OCI-LY1 (cell line): ENCODE measurements around the gene DLEC1.

Experiments used
- H2AFZ ChIP-seq: fragments of 200-600 bp; sonication (generic), shearing (Covaris generic); 2 replicates; pipeline ENCODE4 v1.6.0; 2014; ENCODE audit warnings: antibody characterized with exemption, mild to moderate bottlenecking, low read length
- H3F3A ChIP-seq: fragments of 200-600 bp; sonication (generic), shearing (Covaris generic); 2 replicates; pipeline ENCODE4 v1.6.0; 2014; ENCODE audit warnings: mild to moderate bottlenecking, antibody characterized with exemption, low read length, moderate library complexity; ENCODE audit not compliant: insufficient read depth
- H3K27ac ChIP-seq: fragments of 200-600 bp; sonication (generic); 2 replicates; pipeline ENCODE4 v1.5.1; 2014; ENCODE audit warnings: low read length, mixed run types, mild to moderate bottlenecking, low read depth; ENCODE audit not compliant: poor library complexity, severe bottlenecking
- H3K27me3 ChIP-seq: fragments of 200-600 bp; sonication (generic); 2 replicates; pipeline ENCODE4 v1.6.0; 2014; ENCODE audit warnings: antibody characterized with exemption, mild to moderate bottlenecking, low read length, moderate library complexity; ENCODE audit not compliant: insufficient read depth
- H3K36me3 ChIP-seq: fragments of 200-600 bp; sonication (generic); 2 replicates; pipeline ENCODE4 v1.6.1; 2014; ENCODE audit warnings: mild to moderate bottlenecking, antibody characterized with exemption, low read length, moderate library complexity, mixed read lengths; ENCODE audit not compliant: insufficient read depth
- H3K4me1 ChIP-seq: fragments of 200-600 bp; sonication (generic); 2 replicates; pipeline ENCODE4 v1.5.1; 2014; ENCODE audit warnings: mild to moderate bottlenecking, low read length, moderate library complexity; ENCODE audit not compliant: insufficient read depth, severe bottlenecking
- H3K4me2 ChIP-seq: fragments of 200-600 bp; sonication (generic), shearing (Covaris generic); 2 replicates; pipeline ENCODE4 v1.6.1; 2014; ENCODE audit warnings: low read length
- H3K4me3 ChIP-seq: fragments of 200-600 bp; sonication (generic); 2 replicates; pipeline ENCODE4 v1.5.1; 2014; ENCODE audit warnings: low read length, low read depth, mild to moderate bottlenecking, mixed read lengths; ENCODE audit not compliant: poor library complexity, severe bottlenecking
- H3K79me2 ChIP-seq: fragments of 200-600 bp; shearing (Covaris generic); 2 replicates; pipeline ENCODE4 v1.6.1; 2016; ENCODE audit warnings: mixed run types, low read length, mixed read lengths; ENCODE audit not compliant: insufficient read depth
- H3K9ac ChIP-seq: fragments of 200-600 bp; sonication (generic), shearing (Covaris generic); 2 replicates; pipeline ENCODE4 v1.6.1; 2014; ENCODE audit warnings: mild to moderate bottlenecking, low read length, mixed read lengths
- H3K9me2 ChIP-seq: fragments of 200-600 bp; sonication (generic), shearing (Covaris generic); 2 replicates; pipeline ENCODE4 v1.6.1; 2014; ENCODE audit warnings: low read depth, mild to moderate bottlenecking, low read length, mixed read lengths
- H3K9me3 ChIP-seq: fragments of 200-600 bp; shearing (Covaris generic); 2 replicates; pipeline ENCODE4 v1.6.1; 2014; ENCODE audit warnings: low read length, mixed read lengths
- H4K20me1 ChIP-seq: fragments of 200-600 bp; sonication (generic), shearing (Covaris generic); 2 replicates; pipeline ENCODE4 v1.6.0; 2016; ENCODE audit warnings: mild to moderate bottlenecking, low read length; ENCODE audit not compliant: insufficient read depth
- EZH2 ChIP-seq: fragments of 200-600 bp; sonication (generic), shearing (Covaris generic); IDR thresholded peaks from 2 replicates; pipeline ENCODE4 v1.8.0; 2017; ENCODE audit warnings: borderline replicate concordance, mixed run types, mild to moderate bottlenecking, antibody characterized with exemption, low read length, moderate library complexity, mixed read lengths
- TF ChIP-seq, protein P1 (sequence below): fragments of 200-600 bp; sonication (generic), shearing (Covaris generic); IDR thresholded peaks from 2 replicates; pipeline ENCODE4 v1.5.1; 2017; ENCODE audit warnings: mild to moderate bottlenecking, antibody characterized with exemption, low read length, moderate library complexity, mixed read lengths

DLEC1 gene

GRCh38 chr3:38140326-38141172 is 101.5 kb downstream of the DLEC1 start:
- H3F3A ChIP-seq: no peaks in the 10 kb centered on the region
- H3K27ac ChIP-seq: no peak overlapping the region
- TF ChIP-seq EZH2: no peak
- TF ChIP-seq, protein P1, sequence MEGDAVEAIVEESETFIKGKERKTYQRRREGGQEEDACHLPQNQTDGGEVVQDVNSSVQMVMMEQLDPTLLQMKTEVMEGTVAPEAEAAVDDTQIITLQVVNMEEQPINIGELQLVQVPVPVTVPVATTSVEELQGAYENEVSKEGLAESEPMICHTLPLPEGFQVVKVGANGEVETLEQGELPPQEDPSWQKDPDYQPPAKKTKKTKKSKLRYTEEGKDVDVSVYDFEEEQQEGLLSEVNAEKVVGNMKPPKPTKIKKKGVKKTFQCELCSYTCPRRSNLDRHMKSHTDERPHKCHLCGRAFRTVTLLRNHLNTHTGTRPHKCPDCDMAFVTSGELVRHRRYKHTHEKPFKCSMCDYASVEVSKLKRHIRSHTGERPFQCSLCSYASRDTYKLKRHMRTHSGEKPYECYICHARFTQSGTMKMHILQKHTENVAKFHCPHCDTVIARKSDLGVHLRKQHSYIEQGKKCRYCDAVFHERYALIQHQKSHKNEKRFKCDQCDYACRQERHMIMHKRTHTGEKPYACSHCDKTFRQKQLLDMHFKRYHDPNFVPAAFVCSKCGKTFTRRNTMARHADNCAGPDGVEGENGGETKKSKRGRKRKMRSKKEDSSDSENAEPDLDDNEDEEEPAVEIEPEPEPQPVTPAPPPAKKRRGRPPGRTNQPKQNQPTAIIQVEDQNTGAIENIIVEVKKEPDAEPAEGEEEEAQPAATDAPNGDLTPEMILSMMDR: no peak
- no peak overlapping the region for H3K9ac ChIP-seq
- no peak overlapping the region for H3K4me3 ChIP-seq
- H3K79me2 ChIP-seq: no peaks in the 10 kb centered on the region
- H3K4me2 ChIP-seq: no peak overlapping the region; the same call in 1 of the 2 replicates
- no peak overlapping the region for H2AFZ ChIP-seq
- peaks cover 27% of the 10 kb centered on the region for H3K4me1 ChIP-seq
- no peaks in the 10 kb centered on the region for H3K9me2 ChIP-seq
- H3K9me3 ChIP-seq: no peaks in the 10 kb centered on the region
- peaks cover 22% of the 10 kb centered on the region for H3K36me3 ChIP-seq
- no peaks in the 10 kb centered on the region for H4K20me1 ChIP-seq
- no peaks in the 10 kb centered on the region for H3K27me3 ChIP-seq

- no peaks in the 10 kb centered on the region for H3F3A ChIP-seq
- H3K4me1 ChIP-seq: peaks cover 19% of the 10 kb centered on the region
- H3K36me3 ChIP-seq: peaks cover 22% of the 10 kb centered on the region
- no peak overlapping the region for H3K27ac ChIP-seq
- H3K9ac ChIP-seq: no peak overlapping the region
- H3K4me3 ChIP-seq: no peak overlapping the region
- no peak overlapping the region for H3K4me2 ChIP-seq
- no peaks in the 10 kb centered on the region for H3K9me2 ChIP-seq
- H4K20me1 ChIP-seq: no peaks in the 10 kb centered on the region
- no peaks in the 10 kb centered on the region for H3K27me3 ChIP-seq
- no peaks in the 10 kb centered on the region for H3K79me2 ChIP-seq
- TF ChIP-seq EZH2: no peak
- TF ChIP-seq, protein P1: no peak
- H2AFZ ChIP-seq: no peak overlapping the region
- peaks cover 2% of the 10 kb centered on the region; the same call in 1 of the 2 replicates for H3K9me3 ChIP-seq
Observed at GRCh38 chr3:38141173-38141951, 102.4 kb downstream of the DLEC1 start.

- no peaks in the 10 kb centered on the region for H4K20me1 ChIP-seq
Observed at GRCh38 chr3:38141952-38142273, 102.9 kb downstream of the DLEC1 start.

More at GRCh38 chr3:38141952-38142273, 102.9 kb downstream of the DLEC1 start:
- Histone ChIP-seq H3K9ac (no peak overlapping the region), H3K4me3 (no peak overlapping the region), H3F3A (no peaks in the 10 kb centered on the region), H3K9me2 (no peaks in the 10 kb centered on the region), H3K27ac (no peak overlapping the region), H3K4me1 (peaks cover 19% of the 10 kb centered on the region), H2AFZ (no peak overlapping the region), H3K9me3 (peaks cover 8% of the 10 kb centered on the region), H3K36me3 (peaks cover 22% of the 10 kb centered on the region), H3K27me3 (no peaks in the 10 kb centered on the region), H3K79me2 (no peaks in the 10 kb centered on the region), H3K4me2 (no peak overlapping the region)
- no peak for TF ChIP-seq EZH2
- TF ChIP-seq, protein P1: no peak
